HepG2 (cell line): ENCODE measurements around the gene PCIF1. TPM values are rescaled to one million over a fixed set of nuclear protein-coding genes. Genes with fewer than 3 reads are reported as not detected.

ENCODE experiments used
- DPF2 ChIP-seq: sonication (generic); formaldehyde crosslinking; IDR thresholded peaks from 2 replicates; pipeline ENCODE4 v1.4.0; 2020; ENCODE audit warnings: mild to moderate bottlenecking, low read depth, missing genetic modification reagents, borderline replicate concordance
- ERF ChIP-seq: IDR thresholded peaks from 2 replicates; pipeline ENCODE4 v1.6.1; 2018; ENCODE audit warnings: missing biosample characterization, missing genetic modification reagents
- REL ChIP-seq: sonication (generic); formaldehyde crosslinking; conservative IDR thresholded peaks from 2 replicates; pipeline ENCODE4 v1.8.0; 2022; ENCODE audit warnings: mild to moderate bottlenecking, missing genetic modification reagents, moderate library complexity
- RNF2 ChIP-seq: fragments of 450-650 bp; conservative IDR thresholded peaks from 2 replicates; pipeline ENCODE4 v1.6.1; 2016; ENCODE audit warnings: low read depth
- SALL2 ChIP-seq: sonication (generic); formaldehyde crosslinking; IDR thresholded peaks from 2 replicates; pipeline ENCODE4 v1.8.1; 2023; ENCODE audit warnings: mild to moderate bottlenecking, missing genetic modification reagents, inconsistent platforms
- ZBTB14 ChIP-seq: sonication (generic); formaldehyde crosslinking; IDR thresholded peaks from 2 replicates; pipeline ENCODE4 v1.4.0; 2020; ENCODE audit warnings: missing genetic modification reagents
- ZEB1 ChIP-seq: IDR thresholded peaks from 2 replicates; pipeline ENCODE4 v1.6.1; 2012; ENCODE audit warnings: mild to moderate bottlenecking, low read depth, inconsistent platforms; ENCODE audit not compliant: insufficient replicate concordance
- ZNF549 ChIP-seq: sonication (generic); formaldehyde crosslinking; IDR thresholded peaks from 2 replicates; pipeline ENCODE4 v1.5.0; 2020; ENCODE audit warnings: missing genetic modification reagents
- ZNF891 ChIP-seq: sonication (generic); formaldehyde crosslinking; IDR thresholded peaks from 2 replicates; pipeline ENCODE4 v1.5.0; 2020; ENCODE audit warnings: mild to moderate bottlenecking, missing genetic modification reagents
- ZSCAN29 ChIP-seq: sonication (generic); formaldehyde crosslinking; conservative IDR thresholded peaks from 2 replicates; pipeline ENCODE4 v1.4.0; 2020; ENCODE audit warnings: mild to moderate bottlenecking, missing genetic modification reagents
- polyA plus RNA-seq, 8 experiments: library from polyadenylated mRNA; depleted of rRNA in 3 of 8; stranded (reverse) in 7 of 8; unstranded in 1 of 8; fragments of >200 nt; fragmentation: Illumina TruSeq in 4 of 8; extraction: Trizol in 4 of 8; gene quantifications; 2 replicates each; pipeline versions ENCODE4 v1.2.1 to v1.2.3, GENCODE V29; 2011 to 2016; ENCODE audit warnings: low read depth in 4 of 8, missing spikeins in 1 of 8, mixed read lengths in 1 of 8; ENCODE audit not compliant: insufficient read depth in 1 of 8
- total RNA-seq, 5 experiments: library from RNA; depleted of rRNA; stranded (reverse); fragments of >200 nt; fragmentation: Illumina TruSeq; extraction: Trizol; gene quantifications; 2 replicates each; pipeline ENCODE4 v1.2.3, GENCODE V29; 2016; ENCODE audit warnings: low read depth in 1 of 5
- TF ChIP-seq, protein P1 (sequence below): fragments of 450-650 bp; IDR thresholded peaks from 2 replicates; pipeline ENCODE4 v1.6.1; 2016

The PCIF1 gene
- total and polyA plus RNA-seq, 2 of the 13 experiments (the other 11 are each of a cell fraction or from before 2014, with no cell fraction given), result 20.9 to 24.4 TPM

DNA sequence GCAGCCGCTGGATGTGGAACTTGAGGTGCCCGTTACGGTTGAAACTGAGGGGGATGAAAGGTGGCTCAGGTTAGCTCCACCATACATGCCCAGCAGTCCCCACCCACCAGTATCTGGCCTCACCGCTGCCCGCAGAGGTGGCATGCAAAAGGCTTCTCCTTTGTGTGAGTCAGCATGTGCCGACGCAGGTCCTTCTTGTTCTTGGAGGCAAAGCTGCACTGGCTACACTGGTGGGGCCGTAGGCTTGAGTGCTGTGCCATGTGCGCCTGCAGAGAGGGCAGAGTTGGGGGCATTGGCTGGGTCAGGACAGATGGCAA, 15.8 kb downstream of the PCIF1 start (continued):
- TF ChIP-seq, protein P1, sequence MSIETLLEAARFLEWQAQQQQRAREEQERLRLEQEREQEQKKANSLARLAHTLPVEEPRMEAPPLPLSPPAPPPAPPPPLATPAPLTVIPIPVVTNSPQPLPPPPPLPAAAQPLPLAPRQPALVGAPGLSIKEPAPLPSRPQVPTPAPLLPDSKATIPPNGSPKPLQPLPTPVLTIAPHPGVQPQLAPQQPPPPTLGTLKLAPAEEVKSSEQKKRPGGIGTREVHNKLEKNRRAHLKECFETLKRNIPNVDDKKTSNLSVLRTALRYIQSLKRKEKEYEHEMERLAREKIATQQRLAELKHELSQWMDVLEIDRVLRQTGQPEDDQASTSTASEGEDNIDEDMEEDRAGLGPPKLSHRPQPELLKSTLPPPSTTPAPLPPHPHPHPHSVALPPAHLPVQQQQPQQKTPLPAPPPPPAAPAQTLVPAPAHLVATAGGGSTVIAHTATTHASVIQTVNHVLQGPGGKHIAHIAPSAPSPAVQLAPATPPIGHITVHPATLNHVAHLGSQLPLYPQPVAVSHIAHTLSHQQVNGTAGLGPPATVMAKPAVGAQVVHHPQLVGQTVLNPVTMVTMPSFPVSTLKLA, result no peak
- TF ChIP-seq ZSCAN29 (CRISPR knock-in tag), result no peak
- 0 out of 2 replicates have a peak, but pooled peaks have one; percentile 47 for TF ChIP-seq ZNF891 (CRISPR knock-in tag)
- TF ChIP-seq ZNF549 (CRISPR knock-in tag), result no peak
- no peak for TF ChIP-seq SALL2
- TF ChIP-seq ERF, result 0 out of 2 replicates have a peak, but pooled peaks have one; percentile 20
- TF ChIP-seq RNF2, result no peak
- TF ChIP-seq ZEB1, result no peak
- TF ChIP-seq DPF2 (CRISPR knock-in tag), result no peak
- no peak for TF ChIP-seq ZBTB14 (CRISPR knock-in tag)
- TF ChIP-seq REL (CRISPR knock-in tag), result peak; percentile 62; the same call in 1 of the 2 replicates
